ENCODE data around the gene TLR7. TPM values are rescaled to one million over a fixed set of nuclear protein-coding genes. Genes with fewer than 3 reads are reported as not detected.

TLR7 gene
- total RNA-seq, 1 experiment from 2014 or later: not detected

GRCh38 chrX:12825801-12826200, 41.1 kb upstream of the TLR7 start:
- no peak for TF ChIP-seq CTCF (conservative IDR thresholded peaks at IDR 0.05)
- Histone ChIP-seq H4K20me1 (ENCODE audit: control insufficient read depth, insufficient read depth, insufficient read length) (no peaks in the 10 kb centered on the region), H3K14ac (ENCODE audit: insufficient read depth, low read length) (no peak overlapping the region), H3K18ac (ENCODE audit: insufficient read length, low read depth, low read length) (no peak overlapping the region), H2BK20ac (ENCODE audit: low read depth, low read length, poor library complexity, severe bottlenecking) (no peak overlapping the region), H3K4me1 (ENCODE audit: insufficient read depth, low read length) (no peaks in the 10 kb centered on the region), H4K5ac (ENCODE audit: insufficient read length, low read depth, low read length) (no peak overlapping the region), H3K56ac (ENCODE audit: insufficient read length, low read depth, low read length) (no peak overlapping the region), H4K8ac (replicated peaks; ENCODE audit: insufficient read length, low read depth, low read length) (no peak overlapping the region), H2BK12ac (ENCODE audit: insufficient read length, low read depth, low read length) (no peak overlapping the region), H3K23ac (ENCODE audit: insufficient read length, low read depth, low read length) (no peak overlapping the region), H3K9me3 (ENCODE audit: control insufficient read depth, low read depth, low read length) (no peaks in the 10 kb centered on the region), H2AK5ac (ENCODE audit: insufficient read length, low read length) (no peak overlapping the region), H3T11ph (ENCODE audit: low read length) (no peak overlapping the region), H2BK15ac (ENCODE audit: low read depth, low read length) (no peak overlapping the region), H3K9ac (ENCODE audit: extremely low read depth, insufficient read length, low read length) (no peak overlapping the region), H3K79me2 (ENCODE audit: insufficient read depth, low read length) (no peaks in the 10 kb centered on the region), H3K27me3 (ENCODE audit: insufficient read depth, low read length) (no peaks in the 10 kb centered on the region), H4K91ac (ENCODE audit: insufficient read length, low read depth, low read length) (no peak overlapping the region), H2BK120ac (ENCODE audit: low read depth, low read length, poor library complexity, severe bottlenecking) (no peak overlapping the region), H3K23me2 (ENCODE audit: insufficient read length, low read depth, low read length, poor library complexity, severe bottlenecking) (no peaks in the 10 kb centered on the region), H3K4me2 (ENCODE audit: insufficient read depth, insufficient read length, low read length) (no peak overlapping the region), H3K4ac (ENCODE audit: low read depth, low read length) (no peak overlapping the region), H2AFZ (ENCODE audit: low read length) (no peak overlapping the region), H2BK5ac (ENCODE audit: insufficient read length, low read length) (no peak overlapping the region), H3K79me1 (ENCODE audit: insufficient read depth, low read depth, low read length, poor library complexity, severe bottlenecking) (no peaks in the 10 kb centered on the region), H3K27ac (ENCODE audit: insufficient read length, low read depth, low read length) (no peak overlapping the region)
- Mint-ChIP-seq H3K27ac (no peak overlapping the region), H3K36me3 (ENCODE audit: insufficient read depth in 1 of 3, low read depth in 3 of 3) (peaks cover 12 to 36% (median 19%) of the 10 kb centered on the region in 3 experiments; a peak in 6 of 7 replicates), H3K27me3 (ENCODE audit: low read depth) (no peaks in the 10 kb centered on the region; the same call in none of the 2 replicates), H3K4me3 (no peak overlapping the region; a peak in 1 of 5 replicates), H3K9me3 (peaks cover 56 to 66% of the 10 kb centered on the region in 2 experiments), H3K4me1 (no peaks in the 10 kb centered on the region)
- DNase-seq: no peak
- WGBS (ENCODE audit: extremely low coverage, insufficient read length, low lambda C conversion rate): no CpG with 5 or more reads among the region's 8 CpGs
